Measurements from ENCODE around the gene UVSSA. TPM values are rescaled to one million over a fixed set of nuclear protein-coding genes. Genes with fewer than 3 reads are reported as not detected.

Gene UVSSA
- total RNA-seq, 1 experiment from 2014 or later, result 40.4 TPM

DNA sequence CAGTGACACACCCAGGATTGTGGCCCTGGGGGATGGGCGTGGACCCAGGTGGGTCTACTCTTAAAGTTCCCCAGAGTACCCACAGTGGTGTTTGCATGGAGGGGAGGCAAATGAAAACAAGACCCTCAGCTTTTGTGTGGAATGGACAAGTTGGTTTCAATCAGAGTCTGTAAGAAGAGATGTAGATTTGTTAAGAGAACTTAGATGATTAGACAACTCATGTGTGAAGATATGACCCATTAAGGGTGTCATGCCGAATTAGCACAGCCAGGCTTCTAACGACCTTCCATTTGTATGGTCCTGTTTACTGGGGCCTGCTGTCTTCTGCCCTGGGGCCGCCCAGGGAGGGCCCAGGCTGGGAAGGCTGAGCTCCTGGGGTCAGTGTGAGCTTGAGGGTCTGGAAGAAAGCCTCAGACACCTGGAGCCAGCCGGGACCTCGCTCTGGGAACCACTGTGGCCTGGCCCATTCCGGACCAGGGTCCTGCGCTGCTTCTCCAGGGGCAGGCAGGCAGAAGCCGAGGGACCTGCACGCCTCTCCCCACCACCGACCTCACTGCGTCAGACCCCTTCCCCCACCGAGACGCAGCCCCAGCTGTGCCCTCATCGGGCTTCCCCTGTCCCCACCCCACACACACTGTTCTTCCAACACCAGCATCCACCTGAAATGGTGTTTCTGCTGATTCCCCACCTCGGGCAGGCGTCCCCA lies 20.4 kb downstream of the UVSSA start:
- Mint-ChIP-seq H3K4me1 (0 out of 2 replicates have a peak, but pooled peaks cover 3% of the 10 kb centered on the region), H3K27ac (no peak overlapping the region), H3K9me3 (no peaks in the 10 kb centered on the region), H3K4me3 (no peak overlapping the region), H3K36me3 (peaks cover 11% of the 10 kb centered on the region; the same call in 1 of the 2 replicates), H3K27me3 (ENCODE audit: low read depth) (no peaks in the 10 kb centered on the region)
- no peak for ATAC-seq
- no peak for DNase-seq (ENCODE audit: low spot score)
- TF ChIP-seq ETV6 (CRISPR knock-in tag; IDR thresholded peaks at IDR 0.05) (no peak), CBFB (CRISPR knock-in tag; IDR thresholded peaks at IDR 0.05; ENCODE audit: low read depth) (no peak), TCF7 (CRISPR knock-in tag; IDR thresholded peaks at IDR 0.05; ENCODE audit: low read depth) (no peak), GTF2I (CRISPR knock-in tag; conservative IDR thresholded peaks at IDR 0.05) (no peak), ZNF219 (CRISPR knock-in tag; IDR thresholded peaks at IDR 0.05; ENCODE audit: borderline replicate concordance) (no peak), NR2C2 (CRISPR knock-in tag; IDR thresholded peaks at IDR 0.05) (no peak), NFE2L1 (CRISPR knock-in tag; IDR thresholded peaks at IDR 0.05) (no peak), SOX15 (CRISPR knock-in tag; IDR thresholded peaks at IDR 0.05) (no peak), ZBTB21 (CRISPR knock-in tag; IDR thresholded peaks at IDR 0.05; ENCODE audit: borderline replicate concordance) (no peak), ZNF396 (CRISPR knock-in tag; IDR thresholded peaks at IDR 0.05; ENCODE audit: borderline replicate concordance) (no peak), ZNF138 (CRISPR knock-in tag; conservative IDR thresholded peaks at IDR 0.05) (no peak), OVOL2 (CRISPR knock-in tag; IDR thresholded peaks at IDR 0.05; ENCODE audit: borderline replicate concordance) (no peak)
- TF ChIP-seq, protein P1, sequence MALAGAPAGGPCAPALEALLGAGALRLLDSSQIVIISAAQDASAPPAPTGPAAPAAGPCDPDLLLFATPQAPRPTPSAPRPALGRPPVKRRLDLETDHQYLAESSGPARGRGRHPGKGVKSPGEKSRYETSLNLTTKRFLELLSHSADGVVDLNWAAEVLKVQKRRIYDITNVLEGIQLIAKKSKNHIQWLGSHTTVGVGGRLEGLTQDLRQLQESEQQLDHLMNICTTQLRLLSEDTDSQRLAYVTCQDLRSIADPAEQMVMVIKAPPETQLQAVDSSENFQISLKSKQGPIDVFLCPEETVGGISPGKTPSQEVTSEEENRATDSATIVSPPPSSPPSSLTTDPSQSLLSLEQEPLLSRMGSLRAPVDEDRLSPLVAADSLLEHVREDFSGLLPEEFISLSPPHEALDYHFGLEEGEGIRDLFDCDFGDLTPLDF (CRISPR knock-in tag; IDR thresholded peaks at IDR 0.05), result no peak
- TF ChIP-seq, protein P2, sequence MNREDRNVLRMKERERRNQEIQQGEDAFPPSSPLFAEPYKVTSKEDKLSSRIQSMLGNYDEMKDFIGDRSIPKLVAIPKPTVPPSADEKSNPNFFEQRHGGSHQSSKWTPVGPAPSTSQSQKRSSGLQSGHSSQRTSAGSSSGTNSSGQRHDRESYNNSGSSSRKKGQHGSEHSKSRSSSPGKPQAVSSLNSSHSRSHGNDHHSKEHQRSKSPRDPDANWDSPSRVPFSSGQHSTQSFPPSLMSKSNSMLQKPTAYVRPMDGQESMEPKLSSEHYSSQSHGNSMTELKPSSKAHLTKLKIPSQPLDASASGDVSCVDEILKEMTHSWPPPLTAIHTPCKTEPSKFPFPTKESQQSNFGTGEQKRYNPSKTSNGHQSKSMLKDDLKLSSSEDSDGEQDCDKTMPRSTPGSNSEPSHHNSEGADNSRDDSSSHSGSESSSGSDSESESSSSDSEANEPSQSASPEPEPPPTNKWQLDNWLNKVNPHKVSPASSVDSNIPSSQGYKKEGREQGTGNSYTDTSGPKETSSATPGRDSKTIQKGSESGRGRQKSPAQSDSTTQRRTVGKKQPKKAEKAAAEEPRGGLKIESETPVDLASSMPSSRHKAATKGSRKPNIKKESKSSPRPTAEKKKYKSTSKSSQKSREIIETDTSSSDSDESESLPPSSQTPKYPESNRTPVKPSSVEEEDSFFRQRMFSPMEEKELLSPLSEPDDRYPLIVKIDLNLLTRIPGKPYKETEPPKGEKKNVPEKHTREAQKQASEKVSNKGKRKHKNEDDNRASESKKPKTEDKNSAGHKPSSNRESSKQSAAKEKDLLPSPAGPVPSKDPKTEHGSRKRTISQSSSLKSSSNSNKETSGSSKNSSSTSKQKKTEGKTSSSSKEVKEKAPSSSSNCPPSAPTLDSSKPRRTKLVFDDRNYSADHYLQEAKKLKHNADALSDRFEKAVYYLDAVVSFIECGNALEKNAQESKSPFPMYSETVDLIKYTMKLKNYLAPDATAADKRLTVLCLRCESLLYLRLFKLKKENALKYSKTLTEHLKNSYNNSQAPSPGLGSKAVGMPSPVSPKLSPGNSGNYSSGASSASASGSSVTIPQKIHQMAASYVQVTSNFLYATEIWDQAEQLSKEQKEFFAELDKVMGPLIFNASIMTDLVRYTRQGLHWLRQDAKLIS (CRISPR knock-in tag; IDR thresholded peaks at IDR 0.05; ENCODE audit: borderline replicate concordance), result no peak
- TF ChIP-seq, protein P3, sequence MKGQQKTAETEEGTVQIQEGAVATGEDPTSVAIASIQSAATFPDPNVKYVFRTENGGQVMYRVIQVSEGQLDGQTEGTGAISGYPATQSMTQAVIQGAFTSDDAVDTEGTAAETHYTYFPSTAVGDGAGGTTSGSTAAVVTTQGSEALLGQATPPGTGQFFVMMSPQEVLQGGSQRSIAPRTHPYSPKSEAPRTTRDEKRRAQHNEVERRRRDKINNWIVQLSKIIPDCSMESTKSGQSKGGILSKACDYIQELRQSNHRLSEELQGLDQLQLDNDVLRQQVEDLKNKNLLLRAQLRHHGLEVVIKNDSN (CRISPR knock-in tag; IDR thresholded peaks at IDR 0.05), result no peak
- TF ChIP-seq, protein P4, sequence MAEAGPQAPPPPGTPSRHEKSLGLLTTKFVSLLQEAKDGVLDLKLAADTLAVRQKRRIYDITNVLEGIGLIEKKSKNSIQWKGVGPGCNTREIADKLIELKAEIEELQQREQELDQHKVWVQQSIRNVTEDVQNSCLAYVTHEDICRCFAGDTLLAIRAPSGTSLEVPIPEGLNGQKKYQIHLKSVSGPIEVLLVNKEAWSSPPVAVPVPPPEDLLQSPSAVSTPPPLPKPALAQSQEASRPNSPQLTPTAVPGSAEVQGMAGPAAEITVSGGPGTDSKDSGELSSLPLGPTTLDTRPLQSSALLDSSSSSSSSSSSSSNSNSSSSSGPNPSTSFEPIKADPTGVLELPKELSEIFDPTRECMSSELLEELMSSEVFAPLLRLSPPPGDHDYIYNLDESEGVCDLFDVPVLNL (CRISPR knock-in tag; IDR thresholded peaks at IDR 0.05; ENCODE audit: borderline replicate concordance, low read depth), result no peak
- TF ChIP-seq, protein P5, sequence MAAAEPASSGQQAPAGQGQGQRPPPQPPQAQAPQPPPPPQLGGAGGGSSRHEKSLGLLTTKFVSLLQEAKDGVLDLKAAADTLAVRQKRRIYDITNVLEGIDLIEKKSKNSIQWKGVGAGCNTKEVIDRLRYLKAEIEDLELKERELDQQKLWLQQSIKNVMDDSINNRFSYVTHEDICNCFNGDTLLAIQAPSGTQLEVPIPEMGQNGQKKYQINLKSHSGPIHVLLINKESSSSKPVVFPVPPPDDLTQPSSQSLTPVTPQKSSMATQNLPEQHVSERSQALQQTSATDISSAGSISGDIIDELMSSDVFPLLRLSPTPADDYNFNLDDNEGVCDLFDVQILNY (CRISPR knock-in tag; IDR thresholded peaks at IDR 0.05), result no peak
- TF ChIP-seq, protein P6, sequence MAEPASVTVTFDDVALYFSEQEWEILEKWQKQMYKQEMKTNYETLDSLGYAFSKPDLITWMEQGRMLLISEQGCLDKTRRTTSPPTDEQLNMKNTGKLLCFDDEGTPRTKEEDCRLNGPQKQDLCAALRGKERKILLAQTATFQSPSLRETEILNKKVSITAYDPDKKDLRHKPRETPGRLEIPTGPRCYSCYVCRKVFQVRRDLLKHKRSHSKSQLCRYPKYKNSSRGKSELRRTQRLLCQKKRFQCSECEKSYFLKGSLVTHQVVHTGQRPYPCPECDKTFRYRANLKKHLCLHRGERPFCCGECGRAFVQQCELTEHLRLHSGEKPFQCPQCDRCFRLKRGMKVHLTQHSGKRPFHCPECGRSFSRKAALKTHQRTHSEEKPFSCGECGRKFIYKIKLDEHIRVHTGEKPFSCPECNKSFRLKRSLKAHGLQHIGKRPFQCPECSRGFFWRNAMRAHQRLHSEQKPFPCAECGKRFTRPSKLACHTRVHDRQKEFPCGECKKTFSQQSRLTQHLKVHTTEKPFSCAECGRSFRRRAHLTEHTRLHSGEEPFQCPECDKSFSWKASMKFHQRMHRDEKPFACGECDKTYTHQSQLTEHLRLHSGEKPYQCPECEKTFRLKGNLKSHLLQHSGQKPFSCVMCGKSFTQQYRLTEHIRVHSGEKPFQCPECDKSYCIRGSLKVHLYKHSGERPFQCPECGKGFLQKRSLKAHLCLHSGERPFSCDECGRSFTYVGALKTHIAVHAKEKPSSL (CRISPR knock-in tag; conservative IDR thresholded peaks at IDR 0.05), result no peak
- POLR2A ChIA-PET, result no interaction called here
- CTCF ChIA-PET, result no interaction called here
